Measurements from ENCODE around the gene CCKAR. TPM values are rescaled to one million over a fixed set of nuclear protein-coding genes. Genes with fewer than 3 reads are reported as not detected.

CCKAR gene
- total RNA-seq, 1 donor from 2014 or later, result not detected

- no peak for DNase-seq (ENCODE audit: low read depth in 2 of 2)
These were observed 1.3 kb upstream of the CCKAR start for GRCh38 chr4:26491449-26492170.

GRCh38 chr4:26490960-26491284, 638 bp upstream of the CCKAR start:
- DNase-seq (ENCODE audit: low read depth in 2 of 2), result no peak

GRCh38 chr4:26489101-26489985, 941 bp downstream of the CCKAR start:
- DNase-seq (ENCODE audit: low read depth in 2 of 2), result no peak

- no peak for DNase-seq (ENCODE audit: low read depth in 2 of 2)
These were observed 4.6 kb downstream of the CCKAR start for GRCh38 chr4:26485684-26486083.

- no peak for DNase-seq (ENCODE audit: low read depth in 2 of 2)
These were observed 5.8 kb downstream of the CCKAR start for GRCh38 chr4:26484516-26484915.

GRCh38 chr4:26484032-26484515, 6.2 kb downstream of the CCKAR start:
- no peak for DNase-seq (ENCODE audit: low read depth in 2 of 2)

- DNase-seq (ENCODE audit: low read depth in 2 of 2), result no peak
These were observed 7.5 kb downstream of the CCKAR start for GRCh38 chr4:26482508-26483462.

- no peak for DNase-seq (ENCODE audit: low read depth in 2 of 2)
These were observed 12.0 kb downstream of the CCKAR start for GRCh38 chr4:26478330-26478729.

GRCh38 chr4:26476545-26476944, 13.7 kb downstream of the CCKAR start:
- DNase-seq (ENCODE audit: low read depth in 2 of 2), result no peak

- no peak for DNase-seq (ENCODE audit: low read depth in 2 of 2)
These were observed 14.6 kb downstream of the CCKAR start for GRCh38 chr4:26475716-26476115.

- DNase-seq (ENCODE audit: low read depth in 2 of 2), result no peak
These were observed 15.7 kb downstream of the CCKAR start for GRCh38 chr4:26474551-26474950.

GRCh38 chr4:26473893-26474292, 16.4 kb downstream of the CCKAR start:
- no peak for DNase-seq (ENCODE audit: low read depth in 2 of 2)

- DNase-seq (ENCODE audit: low read depth in 2 of 2), result no peak
These were observed 18.4 kb downstream of the CCKAR start for GRCh38 chr4:26471890-26472289.

- DNase-seq (ENCODE audit: low read depth in 2 of 2), result no peak
These were observed 21.3 kb downstream of the CCKAR start for GRCh38 chr4:26468977-26469376.

GRCh38 chr4:26468283-26468949, 21.9 kb downstream of the CCKAR start:
- no peak for DNase-seq (ENCODE audit: low read depth in 2 of 2)

- DNase-seq (ENCODE audit: low read depth in 2 of 2), result no peak
These were observed 22.6 kb downstream of the CCKAR start for GRCh38 chr4:26467724-26468123.

- no peak for DNase-seq (ENCODE audit: low read depth in 2 of 2)
These were observed 23.6 kb downstream of the CCKAR start for GRCh38 chr4:26466578-26467270.

GRCh38 chr4:26464420-26465095, 25.7 kb downstream of the CCKAR start:
- no peak for DNase-seq (ENCODE audit: low read depth in 2 of 2)

GRCh38 chr4:26463386-26463785, 26.9 kb downstream of the CCKAR start:
- no peak for DNase-seq (ENCODE audit: low read depth in 2 of 2)

- no peak for DNase-seq (ENCODE audit: low read depth in 2 of 2)
These were observed 27.4 kb downstream of the CCKAR start for GRCh38 chr4:26462874-26463273.
